ENCODE measurements around the gene CCNF.
"Not testable (repeated sequence)": the region's sequence is repeated elsewhere in the genome, so short reads cannot be mapped to it uniquely, and the experiment has no call there.

The CCNF gene

GRCh38 chr16:2428051-2428783 lies 1.0 kb upstream of the CCNF start:
- DNase-seq (ENCODE audit: low read depth): no peak

- DNase-seq (ENCODE audit: low read depth): no peak
Observed at GRCh38 chr16:2428784-2429033, 538 bp upstream of the CCNF start.

- no peak for DNase-seq (ENCODE audit: low read depth)
Observed at GRCh38 chr16:2429771-2430663, 770 bp downstream of the CCNF start.

- DNase-seq (ENCODE audit: low read depth): no peak
Observed at GRCh38 chr16:2432286-2432685, 3.0 kb downstream of the CCNF start.

GRCh38 chr16:2432801-2433505 lies 3.7 kb downstream of the CCNF start:
- no peak for DNase-seq (ENCODE audit: low read depth)

- DNase-seq (ENCODE audit: low read depth): not testable (repeated sequence)
Observed at GRCh38 chr16:2435236-2435635, 6.0 kb downstream of the CCNF start.

GRCh38 chr16:2436110-2436509 lies 6.9 kb downstream of the CCNF start:
- DNase-seq (ENCODE audit: low read depth): no peak

GRCh38 chr16:2437032-2437790 lies 8.0 kb downstream of the CCNF start:
- no peak for DNase-seq (ENCODE audit: low read depth)

- DNase-seq (ENCODE audit: low read depth): no peak
Observed at GRCh38 chr16:2438121-2438520, 8.9 kb downstream of the CCNF start.

GRCh38 chr16:2439598-2439997 lies 10.4 kb downstream of the CCNF start:
- DNase-seq (ENCODE audit: low read depth): no peak

GRCh38 chr16:2441143-2441804 lies 12.0 kb downstream of the CCNF start:
- DNase-seq (ENCODE audit: low read depth): not testable (repeated sequence)

GRCh38 chr16:2443555-2443954 lies 14.3 kb downstream of the CCNF start:
- DNase-seq (ENCODE audit: low read depth): no peak

GRCh38 chr16:2447920-2448583 lies 18.8 kb downstream of the CCNF start:
- no peak for DNase-seq (ENCODE audit: low read depth)

GRCh38 chr16:2449118-2449517 lies 19.9 kb downstream of the CCNF start:
- DNase-seq (ENCODE audit: low read depth): no peak

- DNase-seq (ENCODE audit: low read depth): no peak
Observed at GRCh38 chr16:2450535-2450934, 21.3 kb downstream of the CCNF start.

- no peak for DNase-seq (ENCODE audit: low read depth)
Observed at GRCh38 chr16:2450975-2451381, 21.7 kb downstream of the CCNF start.

- no peak for DNase-seq (ENCODE audit: low read depth)
Observed at GRCh38 chr16:2451851-2452320, 22.6 kb downstream of the CCNF start.

GRCh38 chr16:2452650-2453049 lies 23.4 kb downstream of the CCNF start:
- no peak for DNase-seq (ENCODE audit: low read depth)

GRCh38 chr16:2455081-2455845 lies 26.0 kb downstream of the CCNF start:
- DNase-seq (ENCODE audit: low read depth): no peak

- no peak for DNase-seq (ENCODE audit: low read depth)
Observed at GRCh38 chr16:2456551-2457153, 27.4 kb downstream of the CCNF start.

Measured in stromal cell of bone marrow (primary cell).